Neural crest cell (in vitro differentiated cells): Measurements from ENCODE around the gene TSPAN17. TPM values are rescaled to one million over a fixed set of nuclear protein-coding genes. Genes with fewer than 3 reads are reported as not detected.

Experiments
- DNase-seq: peaks from one replicate; pipeline ENCODE4 v3.0.0; 2021; ENCODE audit warnings: low read depth, mixed read lengths, low spot score
- H3K27ac Mint-ChIP-seq: one replicate; pipeline ENCODE4 v1.8.0; 2021; ENCODE audit warnings: mild to moderate bottlenecking, mixed read lengths; ENCODE audit not compliant: unreplicated experiment
- H3K27me3 Mint-ChIP-seq: 2 replicates; pipeline ENCODE4 v1.8.0; 2021; ENCODE audit warnings: low read depth, mild to moderate bottlenecking, mixed read lengths
- H3K36me3 Mint-ChIP-seq: 2 replicates; pipeline ENCODE4 v1.8.0; 2021; ENCODE audit warnings: low read depth, mild to moderate bottlenecking, mixed read lengths
- H3K4me1 Mint-ChIP-seq: 2 replicates; pipeline ENCODE4 v1.8.0; 2021; ENCODE audit warnings: mixed read lengths
- H3K4me3 Mint-ChIP-seq: one replicate; pipeline ENCODE4 v1.8.0; 2021; ENCODE audit warnings: mild to moderate bottlenecking, mixed read lengths
- H3K9me3 Mint-ChIP-seq: 2 replicates; pipeline ENCODE4 v1.8.0; 2021; ENCODE audit warnings: mixed read lengths
- microRNA-seq: library from miRNA; unstranded; fragments of <30 nt; microRNA quantifications from one replicate; pipeline ENCODE4, GENCODE V29; 2020
- total RNA-seq: library from RNA; stranded (reverse); gene quantifications from 2 replicates; pipeline ENCODE4 v1.2.1, GENCODE V29; 2021
- TF ChIP-seq, protein P1 (sequence below): fragments of 200-600 bp; sonication (generic); conservative IDR thresholded peaks from 2 replicates; pipeline ENCODE4 v1.5.0; 2021; ENCODE audit warnings: antibody characterized with exemption, mild to moderate bottlenecking

The TSPAN17 gene
- total RNA-seq, 1 donor from 2014 or later = 40.9 TPM

GRCh38 chr5:176700239-176700847 is 53.1 kb downstream of the TSPAN17 start:
- H3K36me3 Mint-ChIP-seq = no peaks in the 10 kb centered on the region
- TF ChIP-seq, protein P1, sequence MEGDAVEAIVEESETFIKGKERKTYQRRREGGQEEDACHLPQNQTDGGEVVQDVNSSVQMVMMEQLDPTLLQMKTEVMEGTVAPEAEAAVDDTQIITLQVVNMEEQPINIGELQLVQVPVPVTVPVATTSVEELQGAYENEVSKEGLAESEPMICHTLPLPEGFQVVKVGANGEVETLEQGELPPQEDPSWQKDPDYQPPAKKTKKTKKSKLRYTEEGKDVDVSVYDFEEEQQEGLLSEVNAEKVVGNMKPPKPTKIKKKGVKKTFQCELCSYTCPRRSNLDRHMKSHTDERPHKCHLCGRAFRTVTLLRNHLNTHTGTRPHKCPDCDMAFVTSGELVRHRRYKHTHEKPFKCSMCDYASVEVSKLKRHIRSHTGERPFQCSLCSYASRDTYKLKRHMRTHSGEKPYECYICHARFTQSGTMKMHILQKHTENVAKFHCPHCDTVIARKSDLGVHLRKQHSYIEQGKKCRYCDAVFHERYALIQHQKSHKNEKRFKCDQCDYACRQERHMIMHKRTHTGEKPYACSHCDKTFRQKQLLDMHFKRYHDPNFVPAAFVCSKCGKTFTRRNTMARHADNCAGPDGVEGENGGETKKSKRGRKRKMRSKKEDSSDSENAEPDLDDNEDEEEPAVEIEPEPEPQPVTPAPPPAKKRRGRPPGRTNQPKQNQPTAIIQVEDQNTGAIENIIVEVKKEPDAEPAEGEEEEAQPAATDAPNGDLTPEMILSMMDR = peak; percentile 45
- H3K4me1 Mint-ChIP-seq = peaks cover 10% of the 10 kb centered on the region
- no peak overlapping the region for H3K4me3 Mint-ChIP-seq
- no peaks in the 10 kb centered on the region for H3K9me3 Mint-ChIP-seq
- DNase-seq = peak; percentile 16
- peaks cover 51% of the 10 kb centered on the region for H3K27me3 Mint-ChIP-seq
- H3K27ac Mint-ChIP-seq = no peak overlapping the region

DNA sequence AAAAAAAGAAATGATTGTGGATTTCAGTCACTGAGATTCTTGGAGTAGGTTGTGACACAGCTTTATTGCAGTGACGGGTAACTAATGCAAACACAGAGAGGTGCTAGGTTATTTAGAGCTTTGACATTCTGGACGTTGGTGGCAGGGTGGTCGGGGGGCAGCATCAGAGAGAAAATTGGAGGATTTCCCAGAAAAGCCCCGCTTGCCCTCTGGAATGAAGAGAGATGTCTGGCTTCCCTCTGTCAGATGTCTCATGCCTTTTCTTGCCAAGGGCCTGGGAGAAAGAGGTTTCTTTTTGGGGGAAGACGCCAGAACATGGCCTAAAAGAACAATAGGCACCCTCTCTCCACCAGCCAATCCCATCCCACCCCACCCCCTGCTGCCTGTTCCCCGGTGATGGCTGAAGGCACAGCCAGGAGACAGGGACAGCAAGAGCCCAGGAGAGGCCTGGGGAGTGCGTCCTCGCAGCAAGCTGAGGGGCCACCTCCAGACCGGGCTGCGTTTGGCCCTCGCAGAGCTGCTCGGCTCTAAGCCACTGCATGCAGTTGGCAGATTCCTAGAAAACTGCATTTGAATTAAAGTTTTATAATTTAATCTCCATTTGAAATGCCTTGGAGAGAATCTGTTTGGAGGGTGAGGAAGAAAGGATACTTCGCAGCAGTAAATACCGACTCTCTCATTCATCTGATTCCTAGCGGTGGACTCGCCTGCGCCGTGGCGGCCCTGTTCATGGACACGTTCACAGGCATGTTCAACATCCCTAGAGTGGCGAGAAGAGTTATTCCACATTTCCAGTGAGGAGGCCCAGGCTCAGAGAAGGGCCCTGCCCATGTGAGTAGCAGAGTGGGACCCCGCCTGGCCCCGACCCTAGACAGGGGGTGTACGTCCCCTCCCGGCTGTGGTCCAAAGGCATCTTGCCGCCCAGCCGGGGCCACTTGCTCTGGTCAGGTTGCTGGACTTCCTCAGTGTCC is 55.7 kb downstream of the TSPAN17 start:
- H3K36me3 Mint-ChIP-seq = no peaks in the 10 kb centered on the region
- TF ChIP-seq, protein P1 = no peak
- H3K4me1 Mint-ChIP-seq = peaks cover 10% of the 10 kb centered on the region
- DNase-seq = no peak
- no peak overlapping the region for H3K4me3 Mint-ChIP-seq
- H3K9me3 Mint-ChIP-seq = no peaks in the 10 kb centered on the region
- H3K27ac Mint-ChIP-seq = no peak overlapping the region
- peaks cover 26% of the 10 kb centered on the region for H3K27me3 Mint-ChIP-seq

GRCh38 chr5:176703857-176704256 is 56.6 kb downstream of the TSPAN17 start:
- DNase-seq = no peak
- Mint-ChIP-seq H3K36me3 (no peaks in the 10 kb centered on the region), H3K4me3 (no peak overlapping the region), H3K27me3 (peaks cover 19% of the 10 kb centered on the region), H3K27ac (no peak overlapping the region), H3K9me3 (no peaks in the 10 kb centered on the region), H3K4me1 (peaks cover 10% of the 10 kb centered on the region)
- TF ChIP-seq, protein P1 = no peak

- Mint-ChIP-seq H3K4me1 (peaks cover 10% of the 10 kb centered on the region), H3K27me3 (peaks cover 17% of the 10 kb centered on the region), H3K9me3 (no peaks in the 10 kb centered on the region), H3K27ac (no peak overlapping the region), H3K4me3 (no peak overlapping the region), H3K36me3 (no peaks in the 10 kb centered on the region)
- TF ChIP-seq, protein P1 = no peak
- no peak for DNase-seq
These were observed 57.1 kb downstream of the TSPAN17 start for GRCh38 chr5:176704355-176704754.

- peaks cover 10% of the 10 kb centered on the region for H3K4me1 Mint-ChIP-seq
These were observed 57.5 kb downstream of the TSPAN17 start for GRCh38 chr5:176704817-176705216.

More at GRCh38 chr5:176704817-176705216, 57.5 kb downstream of the TSPAN17 start:
- peaks cover 17% of the 10 kb centered on the region for H3K27me3 Mint-ChIP-seq
- no peaks in the 10 kb centered on the region for H3K9me3 Mint-ChIP-seq
- no peak overlapping the region for H3K27ac Mint-ChIP-seq
- TF ChIP-seq, protein P1 = no peak
- H3K36me3 Mint-ChIP-seq = no peaks in the 10 kb centered on the region
- peak; percentile 14 for DNase-seq
- no peak overlapping the region for H3K4me3 Mint-ChIP-seq

Small RNA genes within 50 kb of the gene (microRNA-seq; reads per million reads assigned to microRNA genes)
- not detected for gene MIR4281

Other genes with a start within 250 kb of the TSPAN17 start
- 31.6 and 36.0 TPM in 2 replicates for gene CLTB, start 230.9 kb upstream of the TSPAN17 start, total RNA-seq
- 49.3 and 50.3 TPM in 2 replicates for gene FAF2, start 199.1 kb upstream of the TSPAN17 start, total RNA-seq
- 93.8 and 97.1 TPM in 2 replicates for gene RNF44, start 110.1 kb upstream of the TSPAN17 start, total RNA-seq
- not detected in 2 replicates for gene CDHR2, start 98.1 kb upstream of the TSPAN17 start, total RNA-seq
- 35.9 and 39.0 TPM in 2 replicates for gene GPRIN1, start 37.3 kb upstream of the TSPAN17 start, total RNA-seq
- gene SNCB, start 16.9 kb upstream of the TSPAN17 start, total RNA-seq = 0.40 and 0.96 TPM in 2 replicates
- gene EIF4E1B, start 16.8 kb upstream of the TSPAN17 start, total RNA-seq = not detected in 2 replicates
- 0.32 and 0.70 TPM in 2 replicates for gene UNC5A, start 163.1 kb downstream of the TSPAN17 start, total RNA-seq